PC-3 (cell line): ENCODE measurements around the gene DNAH17. TPM values are rescaled to one million over a fixed set of nuclear protein-coding genes. Genes with fewer than 3 reads are reported as not detected.

Experiments used
- ATAC-seq: fragments of 200-7000 bp; cut with Tn5 transposase; 2 replicates; pipeline ENCODE4 v1.9.1; 2020; ENCODE audit warnings: mild to moderate bottlenecking, moderate library complexity
- BruUV-seq: library from RNA; stranded (reverse); fragments of 400-500 nt; replicated peaks from 2 replicates; lab custom pipeline; 2021; lab: Mats Ljungman, UMichigan
- CTCF ChIA-PET: fragments of 300-600 bp; sonication (Branson Sonifier 250); formaldehyde crosslinking; loops from one replicate; lab custom pipeline; 2022; ENCODE audit warnings: antibody characterized with exemption; lab: Charles Lee
- POLR2A ChIA-PET: fragments of 300-600 bp; sonication (Branson Sonifier 250); formaldehyde crosslinking; loops from one replicate; lab custom pipeline; 2022; ENCODE audit warnings: antibody characterized with exemption; ENCODE audit not compliant: unreplicated experiment; lab: Charles Lee
- DNase-seq: peaks from one replicate; pipeline ENCODE4 v3.0.0-alpha.2; 2015
- H2AFZ ChIP-seq: fragments of 300-600 bp; sonication (generic); 2 replicates; pipeline ENCODE4 v1.6.0; 2016; ENCODE audit warnings: antibody characterized with exemption, low read length
- H3F3A ChIP-seq: fragments of 300-600 bp; sonication (generic); one replicate; pipeline ENCODE4 v1.6.0; 2017; ENCODE audit warnings: antibody characterized with exemption, low read length, control low read depth, mild to moderate bottlenecking; ENCODE audit not compliant: unreplicated experiment
- H3K27ac ChIP-seq: fragments of 300-600 bp; sonication (generic); 2 replicates; pipeline ENCODE4 v1.5.1; 2016; ENCODE audit warnings: mild to moderate bottlenecking, low read length
- H3K27me3 ChIP-seq: fragments of 300-600 bp; sonication (generic); 2 replicates; pipeline ENCODE4 v1.6.1; 2016; ENCODE audit warnings: low read length, mixed read lengths
- H3K36me3 ChIP-seq: fragments of 300-600 bp; sonication (generic); 2 replicates; pipeline ENCODE4 v1.6.1; 2016; ENCODE audit warnings: low read depth, mixed run types, low read length, mixed read lengths
- H3K4me1 ChIP-seq: fragments of 300-600 bp; sonication (generic); 2 replicates; pipeline ENCODE4 v1.5.1; 2016; ENCODE audit warnings: low read length; ENCODE audit not compliant: insufficient read depth
- H3K4me2 ChIP-seq: fragments of 300-600 bp; sonication (generic); 2 replicates; pipeline ENCODE4 v1.6.0; 2016; ENCODE audit warnings: low read length
- H3K4me3 ChIP-seq: fragments of 300-600 bp; sonication (generic); 2 replicates; pipeline ENCODE4 v1.5.1; 2016; ENCODE audit warnings: mild to moderate bottlenecking, low read length, mixed read lengths
- H3K79me2 ChIP-seq: fragments of 300-600 bp; sonication (generic); 2 replicates; pipeline ENCODE4 v1.6.1; 2017; ENCODE audit warnings: low read length, mixed read lengths
- H3K9ac ChIP-seq: fragments of 300-600 bp; sonication (generic); 2 replicates; pipeline ENCODE4 v1.6.0; 2016; ENCODE audit warnings: mild to moderate bottlenecking, low read length
- H3K9me2 ChIP-seq: fragments of 300-600 bp; sonication (generic); replicated peaks from 2 replicates; pipeline ENCODE4 v1.6.1; 2016; ENCODE audit warnings: mixed run types, low read length, mixed read lengths
- H3K9me3 ChIP-seq: fragments of 300-600 bp; sonication (generic); 2 replicates; pipeline ENCODE4 v1.6.1; 2016; ENCODE audit warnings: low read length, mixed read lengths
- H4K20me1 ChIP-seq: fragments of 300-600 bp; sonication (generic); 2 replicates; pipeline ENCODE4 v1.6.1; 2016; ENCODE audit warnings: low read length, mixed read lengths
- EZH2 ChIP-seq: fragments of 300-600 bp; sonication (generic); IDR thresholded peaks from one replicate; pipeline ENCODE4 v1.6.1; 2017; ENCODE audit warnings: antibody characterized with exemption, mild to moderate bottlenecking, low read length; ENCODE audit not compliant: unreplicated experiment
- EZH2phosphoT487 ChIP-seq: fragments of 300-600 bp; sonication (generic); IDR thresholded peaks from 2 replicates; pipeline ENCODE4 v1.6.1; 2018; ENCODE audit warnings: mild to moderate bottlenecking, antibody characterized with exemption, low read length, borderline replicate concordance
- intact Hi-C: fragments of 100-400 bp; cut with micrococcal nuclease; formaldehyde crosslinking; loops from 2 replicates; pipeline ENCODE4 v1.9.0; 2023
- total RNA-seq: library from RNA; depleted of rRNA; stranded (reverse); fragments of >200 nt; gene quantifications from 2 replicates; pipeline ENCODE4 v1.2.3, GENCODE V29; 2014
- TF ChIP-seq, protein P1 (sequence below): fragments of 300-600 bp; sonication (generic); conservative IDR thresholded peaks from 2 replicates; pipeline ENCODE4 v1.5.1; 2017; ENCODE audit warnings: antibody characterized with exemption, low read depth, mild to moderate bottlenecking, low read length

The DNAH17 gene
- total RNA-seq, 1 experiment from 2014 or later: 0.04 TPM

DNA sequence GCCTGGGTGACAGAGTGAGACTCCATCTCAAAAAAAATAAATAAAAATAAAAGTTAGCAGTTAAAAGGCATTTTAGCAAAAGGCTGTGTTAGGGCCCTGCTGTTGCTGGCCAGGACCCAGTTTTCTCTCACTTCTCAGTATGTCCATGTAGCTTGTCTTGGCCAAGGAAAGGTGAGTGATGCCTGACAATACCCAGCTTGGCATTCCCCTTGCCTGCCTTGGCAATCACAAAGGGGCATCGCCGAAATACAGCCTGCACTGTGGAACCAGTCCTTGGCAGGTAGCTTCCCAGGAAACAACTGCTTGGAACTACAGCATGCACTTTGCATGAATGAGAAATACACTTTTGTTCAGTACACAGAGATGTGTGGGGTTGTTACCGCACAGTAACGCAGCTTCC lies 61.7 kb downstream of the DNAH17 start:
- Histone ChIP-seq H3K9ac (no peak overlapping the region), H3K27me3 (no peaks in the 10 kb centered on the region), H3K36me3 (no peaks in the 10 kb centered on the region), H3F3A (no peaks in the 10 kb centered on the region), H3K27ac (no peak overlapping the region), H3K4me1 (no peaks in the 10 kb centered on the region), H3K9me3 (no peaks in the 10 kb centered on the region), H2AFZ (no peak overlapping the region), H3K9me2 (no peaks in the 10 kb centered on the region), H3K79me2 (no peaks in the 10 kb centered on the region), H3K4me2 (no peak overlapping the region), H3K4me3 (no peak overlapping the region), H4K20me1 (no peaks in the 10 kb centered on the region)
- ChIA-PET CTCF (no interaction called here), POLR2A (no interaction called here)
- no TSS peak for BruUV-seq
- DNase-seq (no peak), ATAC-seq (no peak)
- TF ChIP-seq EZH2 (no peak), EZH2phosphoT487 (no peak)
- TF ChIP-seq, protein P1, sequence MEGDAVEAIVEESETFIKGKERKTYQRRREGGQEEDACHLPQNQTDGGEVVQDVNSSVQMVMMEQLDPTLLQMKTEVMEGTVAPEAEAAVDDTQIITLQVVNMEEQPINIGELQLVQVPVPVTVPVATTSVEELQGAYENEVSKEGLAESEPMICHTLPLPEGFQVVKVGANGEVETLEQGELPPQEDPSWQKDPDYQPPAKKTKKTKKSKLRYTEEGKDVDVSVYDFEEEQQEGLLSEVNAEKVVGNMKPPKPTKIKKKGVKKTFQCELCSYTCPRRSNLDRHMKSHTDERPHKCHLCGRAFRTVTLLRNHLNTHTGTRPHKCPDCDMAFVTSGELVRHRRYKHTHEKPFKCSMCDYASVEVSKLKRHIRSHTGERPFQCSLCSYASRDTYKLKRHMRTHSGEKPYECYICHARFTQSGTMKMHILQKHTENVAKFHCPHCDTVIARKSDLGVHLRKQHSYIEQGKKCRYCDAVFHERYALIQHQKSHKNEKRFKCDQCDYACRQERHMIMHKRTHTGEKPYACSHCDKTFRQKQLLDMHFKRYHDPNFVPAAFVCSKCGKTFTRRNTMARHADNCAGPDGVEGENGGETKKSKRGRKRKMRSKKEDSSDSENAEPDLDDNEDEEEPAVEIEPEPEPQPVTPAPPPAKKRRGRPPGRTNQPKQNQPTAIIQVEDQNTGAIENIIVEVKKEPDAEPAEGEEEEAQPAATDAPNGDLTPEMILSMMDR: no peak
- intact Hi-C loops: no loop called here

- Histone ChIP-seq H3K27ac (no peak overlapping the region), H3K4me3 (no peak overlapping the region), H3K9me3 (no peaks in the 10 kb centered on the region), H3K9me2 (no peaks in the 10 kb centered on the region), H3K4me2 (no peak overlapping the region), H3K9ac (no peak overlapping the region), H3K27me3 (no peaks in the 10 kb centered on the region), H3K79me2 (no peaks in the 10 kb centered on the region), H3K4me1 (no peaks in the 10 kb centered on the region), H3F3A (no peaks in the 10 kb centered on the region), H4K20me1 (no peaks in the 10 kb centered on the region), H2AFZ (no peak overlapping the region), H3K36me3 (no peaks in the 10 kb centered on the region)
- intact Hi-C loops: no loop called here
- no peak for ATAC-seq
- ChIA-PET POLR2A (no interaction called here), CTCF (no interaction called here)
- no TSS peak for BruUV-seq
- no peak for DNase-seq
- TF ChIP-seq EZH2phosphoT487 (no peak), EZH2 (no peak)
- TF ChIP-seq, protein P1: no peak
Measured at GRCh38 chr17:78514521-78514920, 62.7 kb downstream of the DNAH17 start.

DNA sequence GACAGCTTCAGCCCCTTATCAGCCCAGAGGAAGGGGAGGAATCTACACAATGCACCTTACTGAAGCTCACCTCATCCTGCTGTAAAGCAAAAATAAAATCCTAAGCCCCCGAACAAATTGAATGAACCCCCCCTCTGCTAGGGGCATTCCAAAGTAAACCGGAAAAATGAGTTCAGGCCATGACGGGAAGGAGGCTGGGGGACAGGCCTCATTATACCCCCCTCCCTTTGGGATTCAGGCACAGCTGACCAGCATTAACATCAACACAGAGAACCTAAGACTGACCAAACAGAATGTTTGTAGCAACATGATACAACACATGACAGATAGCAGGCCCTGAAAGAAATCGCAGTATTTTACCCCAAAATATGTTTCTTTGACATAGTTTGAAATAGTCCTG lies 64.2 kb downstream of the DNAH17 start:
- intact Hi-C loops: no loop called here
- H3K4me1 ChIP-seq: no peaks in the 10 kb centered on the region
- no peak overlapping the region for H2AFZ ChIP-seq
- H3K4me2 ChIP-seq: no peak overlapping the region
- no peaks in the 10 kb centered on the region for H3K9me3 ChIP-seq
- no peak overlapping the region for H3K27ac ChIP-seq
- ATAC-seq: no peak
- no peaks in the 10 kb centered on the region for H3K9me2 ChIP-seq
- no peaks in the 10 kb centered on the region for H4K20me1 ChIP-seq
- H3K36me3 ChIP-seq: no peaks in the 10 kb centered on the region
- H3K79me2 ChIP-seq: no peaks in the 10 kb centered on the region
- no peak overlapping the region for H3K4me3 ChIP-seq
- no peaks in the 10 kb centered on the region for H3F3A ChIP-seq
- ChIA-PET CTCF (no interaction called here), POLR2A (no interaction called here)
- TF ChIP-seq EZH2phosphoT487: no peak
- no peak for TF ChIP-seq EZH2
- TF ChIP-seq, protein P1: no peak
- no peak for DNase-seq
- H3K27me3 ChIP-seq: peaks cover under 1% of the 10 kb centered on the region
- no TSS peak for BruUV-seq
- no peak overlapping the region for H3K9ac ChIP-seq
